Myocyte (in vitro differentiated cells): ENCODE results near the gene ZSCAN25. TPM values are rescaled to one million over a fixed set of nuclear protein-coding genes. Genes with fewer than 3 reads are reported as not detected.
"Not testable (repeated sequence)": the region's sequence is repeated elsewhere in the genome, so short reads cannot be mapped to it uniquely, and the experiment has no call there.

Source experiments
- DNase-seq: peaks from one replicate; pipeline ENCODE4 v3.0.0-alpha.2; 2012; ENCODE audit warnings: low read depth
- polyA plus RNA-seq: library from polyadenylated mRNA; unstranded; fragments of >200 nt; gene quantifications from one replicate; pipeline ENCODE4 v1.2.1, GENCODE V29; 2012; ENCODE audit warnings: missing spikeins
- total RNA-seq: library from RNA; depleted of rRNA; stranded (reverse); fragments of >200 nt; gene quantifications from 2 replicates; pipeline ENCODE4 v1.2.3, GENCODE V29; 2014

Gene ZSCAN25
- total RNA-seq: 11.2 and 13.7 TPM in 2 replicates
- 8.4 TPM for polyA plus RNA-seq

DNA sequence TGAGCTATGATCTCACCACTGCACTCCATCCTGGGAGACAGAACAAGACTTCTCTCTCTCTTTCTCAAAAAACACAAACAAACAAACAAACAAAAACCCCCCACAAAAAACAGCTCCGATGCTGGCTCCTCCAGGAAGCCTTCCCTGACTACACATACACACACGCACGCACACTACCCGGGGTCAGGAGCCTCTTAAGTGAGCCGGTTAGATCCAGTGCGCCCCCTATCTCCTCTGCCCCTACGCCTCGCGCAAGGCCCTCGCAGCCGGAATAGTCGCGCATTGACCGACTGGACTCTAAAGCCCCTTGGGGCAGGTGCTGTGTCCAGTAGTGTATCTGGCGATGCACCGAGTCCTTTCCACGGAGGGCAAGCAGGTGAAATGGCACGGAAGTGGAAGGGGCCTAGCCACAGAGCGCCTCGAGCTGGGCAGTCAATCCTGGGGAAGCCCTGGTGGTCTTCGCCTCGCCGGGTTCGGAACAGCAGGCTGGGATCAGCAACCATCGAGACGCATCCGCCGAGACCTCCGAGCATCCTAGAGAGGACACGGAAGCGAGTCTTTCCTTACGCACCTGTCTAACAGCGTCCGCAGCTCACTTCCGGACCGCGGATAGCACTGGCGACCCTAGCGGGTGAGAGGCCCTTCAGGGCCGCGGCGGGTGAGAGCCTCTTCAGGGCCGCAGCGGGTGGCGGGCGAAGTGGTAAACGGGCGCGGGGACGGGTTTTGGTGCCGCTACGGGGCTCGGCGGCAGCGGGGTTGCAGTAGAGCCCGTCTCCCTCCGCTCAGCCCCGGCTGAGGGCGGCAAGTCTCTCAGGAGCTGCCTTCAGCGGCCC is at the start of gene ZSCAN25:
TSS of gene ZSCAN25 (plus strand) at position 588 of the 833 bp plus-strand sequence. CDS start 2,661 bp downstream, outside the sequence.
- DNase-seq: peak; percentile 97

DNA sequence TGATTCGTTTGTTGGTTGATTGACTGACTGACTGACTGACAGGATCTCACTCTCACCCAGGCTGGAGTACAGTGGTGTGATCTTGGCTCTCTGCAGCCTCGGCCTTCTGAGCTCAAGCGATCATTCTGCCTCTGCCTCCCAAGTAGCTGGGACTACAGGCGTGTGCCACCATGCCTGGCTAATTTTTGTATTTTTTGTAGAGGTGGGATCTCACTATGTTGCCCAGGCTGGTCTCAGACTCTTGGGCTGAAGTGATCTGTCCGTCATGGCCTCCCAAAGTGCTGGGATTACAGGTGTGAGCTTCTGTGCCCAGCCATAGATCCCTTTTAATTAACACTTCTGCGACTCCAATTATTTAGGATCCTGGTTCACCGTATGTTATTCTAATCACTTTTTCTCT is 48.0 kb upstream of the ZSCAN25 start:
- not testable (repeated sequence) for DNase-seq

DNA sequence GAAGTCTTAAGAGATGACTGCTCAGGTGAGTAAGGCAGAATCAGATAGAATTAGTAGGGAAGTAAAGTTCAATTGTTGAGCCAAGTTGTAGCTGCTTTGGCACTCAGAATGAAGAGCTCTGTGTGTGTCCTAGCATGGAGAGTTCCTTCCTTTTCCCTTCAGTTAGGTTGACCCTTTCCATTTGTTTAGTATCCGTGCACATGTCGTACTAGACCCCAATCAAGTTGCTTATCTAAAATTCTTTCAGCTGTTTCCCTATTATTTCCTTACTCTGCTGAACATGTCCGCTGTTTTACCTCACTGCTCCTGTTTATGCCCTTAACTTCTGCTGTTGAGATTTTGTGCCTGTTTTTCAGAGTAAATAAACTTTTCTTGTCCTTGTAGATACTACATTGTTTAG is 45.0 kb upstream of the ZSCAN25 start:
- no peak for DNase-seq

DNA sequence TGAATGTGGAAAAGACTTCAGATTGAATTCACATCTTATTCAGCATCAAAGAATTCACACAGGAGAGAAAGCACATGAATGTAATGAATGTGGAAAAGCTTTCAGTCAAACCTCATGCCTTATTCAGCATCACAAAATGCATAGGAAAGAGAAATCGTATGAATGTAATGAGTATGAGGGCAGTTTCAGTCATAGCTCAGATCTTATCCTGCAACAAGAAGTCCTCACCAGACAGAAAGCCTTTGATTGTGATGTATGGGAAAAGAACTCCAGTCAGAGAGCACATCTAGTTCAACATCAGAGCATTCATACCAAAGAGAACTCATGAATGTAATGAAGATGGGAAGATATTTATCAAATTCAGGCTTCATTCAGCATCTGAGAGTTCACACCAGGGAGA is 43.5 kb upstream of the ZSCAN25 start:
- no peak for DNase-seq

DNA sequence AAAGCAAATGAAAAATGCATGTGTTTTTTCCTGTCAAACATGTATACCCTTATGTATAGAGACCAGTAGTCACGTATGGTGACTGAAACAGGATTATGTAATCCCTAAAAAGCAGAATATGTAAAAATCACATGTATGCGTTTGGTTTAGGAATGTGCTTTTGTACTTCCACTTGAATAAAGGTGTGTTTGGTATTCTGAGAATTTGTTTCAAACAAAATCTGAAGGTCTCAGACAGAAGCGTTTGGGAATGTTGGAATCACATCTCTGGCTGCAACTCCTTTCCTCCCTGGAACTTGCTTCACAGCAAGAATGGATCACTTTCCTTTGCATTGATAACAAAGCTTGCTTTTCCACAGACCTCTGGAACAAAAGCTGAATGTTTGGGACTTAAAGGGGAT is 40.5 kb upstream of the ZSCAN25 start:
- DNase-seq: no peak

DNA sequence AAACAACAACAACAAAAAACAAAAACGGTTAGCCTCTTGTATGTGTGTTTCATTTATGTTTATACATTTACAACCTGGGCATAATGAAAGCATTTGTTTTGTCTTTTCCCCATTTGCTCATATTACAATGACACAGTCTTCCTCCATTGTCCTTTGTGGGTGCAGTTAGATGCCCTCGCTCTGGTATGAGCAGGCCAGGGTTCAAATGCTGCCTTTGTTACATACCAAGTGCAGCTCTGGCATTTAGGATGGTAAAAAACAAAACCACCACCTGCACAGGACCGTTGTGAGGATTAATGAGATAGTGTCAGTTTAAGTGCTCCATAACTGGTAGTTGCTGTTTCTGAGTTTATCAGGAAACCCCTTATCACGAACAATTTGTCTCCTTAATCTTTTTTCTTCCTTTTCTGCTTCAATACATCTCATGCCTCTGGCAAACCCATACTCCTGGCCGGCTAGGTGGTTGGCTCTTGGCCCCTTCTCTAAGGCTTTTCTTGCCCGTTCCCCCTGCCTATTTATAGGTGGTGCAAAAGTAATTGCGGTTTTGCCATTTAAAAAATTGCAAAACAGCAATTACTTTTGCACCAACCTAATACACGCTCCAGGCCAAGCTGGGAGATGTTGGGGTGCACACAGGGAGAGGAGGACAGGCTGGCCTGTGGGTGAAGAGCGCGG is 37.3 kb upstream of the ZSCAN25 start:
- DNase-seq: no peak

DNA sequence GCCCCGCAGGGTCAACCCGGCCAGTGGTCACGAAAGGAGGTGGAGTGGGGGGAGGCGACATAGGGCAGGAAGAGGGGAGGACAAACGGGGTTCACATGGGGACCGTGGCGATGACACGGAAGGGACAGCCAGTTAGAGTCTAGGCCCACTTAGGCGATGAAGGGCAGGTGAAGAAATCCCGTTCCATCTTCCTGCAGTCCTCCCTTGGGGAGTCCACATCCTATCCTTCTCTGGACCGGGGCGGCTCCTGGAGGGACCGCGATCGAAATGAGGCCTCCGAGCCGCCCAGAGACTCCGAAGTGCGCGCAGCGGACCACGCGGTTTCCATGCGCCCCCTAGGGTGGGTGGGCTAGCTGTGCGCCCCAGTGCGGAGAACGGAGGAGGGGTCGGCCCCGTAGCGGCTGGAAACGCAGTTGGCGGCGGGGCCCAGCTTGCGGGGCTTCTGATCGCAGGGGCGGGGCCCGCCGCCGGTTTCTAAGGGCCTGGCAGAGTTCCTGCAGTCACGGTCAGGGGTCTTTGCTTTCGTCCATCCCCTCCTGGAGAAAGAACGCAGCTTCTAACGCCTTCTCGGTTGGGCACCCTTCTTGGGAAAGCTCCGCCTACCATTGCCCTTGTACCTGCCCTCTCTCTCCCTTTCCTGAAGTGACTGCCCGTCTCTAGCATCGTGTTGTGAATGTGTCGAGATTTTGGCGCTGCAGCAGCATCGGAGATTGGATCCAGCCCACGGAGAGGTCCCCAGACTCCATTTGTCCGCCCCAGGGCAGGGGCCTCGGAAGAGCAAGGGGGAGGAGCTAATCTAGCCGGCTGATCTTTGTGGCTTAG is 36.6 kb upstream of the ZSCAN25 start:
- DNase-seq: peak; percentile 64

DNA sequence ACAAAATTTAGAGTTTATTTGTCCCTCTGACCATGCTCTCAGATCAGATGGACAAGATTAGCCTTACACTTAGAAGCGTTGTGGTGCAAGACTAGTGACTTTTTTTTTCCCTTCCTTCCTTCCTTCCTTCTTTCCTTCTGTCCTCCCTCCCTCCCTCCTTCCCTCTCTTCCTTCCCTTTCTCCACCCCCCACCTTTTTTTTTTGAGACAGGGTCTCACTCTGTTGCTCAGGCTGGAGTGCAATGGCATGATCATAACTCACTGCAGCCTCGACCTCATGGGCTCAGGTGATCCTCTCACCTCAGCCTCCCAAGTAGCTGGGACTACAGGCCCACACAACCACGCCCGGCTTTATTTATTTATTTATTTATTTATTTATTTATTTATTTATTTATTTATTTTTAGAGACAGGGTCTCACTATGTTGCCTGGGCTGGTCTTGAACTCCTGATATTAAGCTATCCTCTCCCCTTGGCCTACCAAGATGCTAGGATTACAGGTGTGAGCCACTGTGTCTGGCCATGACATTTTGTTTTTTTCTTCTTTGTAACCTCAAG is 35.9 kb upstream of the ZSCAN25 start:
- not testable (repeated sequence) for DNase-seq

DNA sequence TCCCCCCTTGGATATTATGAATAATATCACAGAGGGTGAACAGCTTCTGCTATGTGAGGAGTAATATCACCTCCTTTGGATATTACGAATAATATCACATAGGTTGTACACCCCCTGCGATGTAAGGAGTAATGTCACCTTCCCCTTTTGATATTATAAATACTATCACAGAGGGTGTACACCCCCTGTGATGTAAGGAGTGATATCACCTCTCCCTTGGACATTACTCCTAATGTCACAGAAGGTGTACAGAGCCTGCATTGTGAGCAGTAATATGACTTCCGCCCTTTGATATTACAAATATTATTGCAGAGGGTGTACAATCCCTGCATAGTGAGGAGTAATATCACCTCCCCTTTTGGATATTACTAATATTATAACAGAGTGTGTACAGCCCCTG is 27.9 kb upstream of the ZSCAN25 start:
- no peak for DNase-seq

DNA sequence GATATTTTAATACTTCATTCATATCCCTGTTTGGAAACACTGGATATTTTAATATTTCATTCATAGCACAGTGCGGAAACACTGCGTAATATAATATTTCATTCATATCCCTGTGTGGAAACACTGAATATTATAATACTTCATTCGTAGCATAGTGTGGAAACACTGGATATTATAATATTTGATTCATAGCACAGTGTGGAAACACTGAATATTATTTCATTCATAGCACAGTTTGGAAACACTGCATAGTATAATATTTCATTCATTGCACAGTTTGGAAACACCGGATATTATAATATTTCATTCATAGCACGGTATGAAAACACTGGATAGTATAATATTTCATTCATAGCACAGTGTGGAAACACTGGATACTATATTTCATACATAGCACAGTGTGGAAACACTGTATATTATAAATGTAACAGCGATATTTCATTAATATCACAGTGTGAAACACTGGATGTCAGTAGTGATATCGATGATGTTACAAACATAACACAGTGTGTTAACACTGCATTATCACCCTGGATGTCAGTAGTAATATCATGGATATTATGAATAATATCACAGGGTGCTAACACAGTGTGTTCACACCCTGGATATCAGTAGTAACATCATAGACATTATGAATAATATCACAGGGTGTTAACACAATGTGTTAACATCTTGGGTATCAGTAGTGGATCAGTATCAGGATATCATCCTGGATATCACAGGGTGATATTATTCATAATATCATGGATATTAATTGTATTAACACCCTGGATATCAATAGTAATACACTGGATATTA is 21.6 kb upstream of the ZSCAN25 start:
- DNase-seq: no peak

DNA sequence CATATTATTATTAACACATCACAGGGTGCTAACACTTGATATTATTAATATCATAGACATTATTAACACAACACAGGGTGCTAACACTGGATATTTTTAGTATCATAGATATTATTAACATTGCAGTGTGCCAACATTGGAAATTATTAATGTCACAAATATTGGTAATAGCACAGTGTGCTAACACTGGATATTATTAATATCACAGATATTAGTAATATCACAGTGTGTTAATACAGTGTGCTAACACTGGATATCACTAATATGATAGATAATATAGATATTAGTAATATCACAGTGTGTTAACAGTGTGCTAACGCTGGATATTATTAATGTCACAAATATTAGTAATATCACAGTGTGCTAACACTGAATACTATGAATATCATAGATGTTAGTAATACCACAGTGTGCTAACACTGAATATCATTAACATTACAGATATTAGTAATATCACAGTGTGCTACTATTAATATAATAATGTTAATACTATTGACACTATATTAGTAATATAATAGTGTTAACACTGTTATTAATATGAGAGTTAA is 20.3 kb upstream of the ZSCAN25 start:
- no peak for DNase-seq

DNA sequence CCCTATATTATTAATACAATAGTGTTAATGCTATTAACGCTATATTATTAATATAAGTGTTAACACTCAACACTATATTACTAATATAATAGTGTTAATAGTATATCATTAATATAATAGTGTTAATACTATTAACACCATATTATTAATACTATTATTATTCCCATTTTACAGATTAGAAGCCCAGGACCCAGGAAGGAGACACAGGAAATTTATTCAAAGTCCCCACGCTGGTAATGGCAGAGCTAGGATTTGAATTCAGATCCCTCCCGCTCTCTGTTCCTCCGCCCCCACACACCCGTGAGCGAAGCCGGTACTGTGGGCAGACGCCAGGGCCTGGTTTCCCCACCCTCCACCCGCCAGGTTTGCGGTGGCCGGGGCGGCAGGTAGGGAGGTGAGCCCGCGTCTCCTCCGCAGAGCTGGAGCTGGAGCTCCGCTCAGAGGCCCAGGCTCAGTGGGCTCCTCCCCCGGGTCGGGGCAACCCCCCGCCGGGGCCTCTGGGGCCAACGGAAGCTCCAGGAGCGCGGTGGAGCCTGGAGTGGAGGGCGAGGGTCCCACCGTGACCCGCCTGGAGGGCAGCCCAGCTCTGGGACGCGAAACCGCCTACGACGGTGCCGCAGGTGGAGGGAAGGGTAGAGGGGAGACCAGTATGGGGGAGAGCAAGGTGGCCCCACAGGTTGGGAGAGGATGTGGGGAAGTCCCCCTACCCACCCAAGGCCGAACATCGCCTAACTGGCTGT is 18.8 kb upstream of the ZSCAN25 start, which contains the start of gene TMEM225B:
TSS of gene TMEM225B (plus strand) at position 506 of the 740 bp plus-strand sequence. CDS start 6,122 bp downstream, outside the sequence.
- no peak for DNase-seq

DNA sequence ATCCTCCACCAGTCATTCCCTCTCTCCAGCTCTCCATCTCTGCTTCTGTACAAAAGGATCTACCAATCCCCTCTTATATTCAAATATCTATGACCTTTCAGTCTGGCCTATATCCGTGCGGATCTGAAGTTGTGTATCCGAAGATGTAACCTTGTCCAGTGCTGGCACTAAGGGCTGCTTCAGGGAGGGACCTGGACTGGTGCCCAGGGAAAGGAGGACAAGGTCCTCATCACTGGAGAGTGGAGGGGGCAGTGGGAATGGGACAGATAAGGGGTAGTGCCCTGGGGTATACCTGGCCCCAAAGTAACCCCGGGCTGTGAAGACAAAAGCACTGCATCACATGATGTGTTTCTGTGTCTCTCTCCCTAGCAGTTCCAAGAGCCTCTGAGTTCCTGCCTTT is 16.9 kb upstream of the ZSCAN25 start:
- no peak for DNase-seq

DNA sequence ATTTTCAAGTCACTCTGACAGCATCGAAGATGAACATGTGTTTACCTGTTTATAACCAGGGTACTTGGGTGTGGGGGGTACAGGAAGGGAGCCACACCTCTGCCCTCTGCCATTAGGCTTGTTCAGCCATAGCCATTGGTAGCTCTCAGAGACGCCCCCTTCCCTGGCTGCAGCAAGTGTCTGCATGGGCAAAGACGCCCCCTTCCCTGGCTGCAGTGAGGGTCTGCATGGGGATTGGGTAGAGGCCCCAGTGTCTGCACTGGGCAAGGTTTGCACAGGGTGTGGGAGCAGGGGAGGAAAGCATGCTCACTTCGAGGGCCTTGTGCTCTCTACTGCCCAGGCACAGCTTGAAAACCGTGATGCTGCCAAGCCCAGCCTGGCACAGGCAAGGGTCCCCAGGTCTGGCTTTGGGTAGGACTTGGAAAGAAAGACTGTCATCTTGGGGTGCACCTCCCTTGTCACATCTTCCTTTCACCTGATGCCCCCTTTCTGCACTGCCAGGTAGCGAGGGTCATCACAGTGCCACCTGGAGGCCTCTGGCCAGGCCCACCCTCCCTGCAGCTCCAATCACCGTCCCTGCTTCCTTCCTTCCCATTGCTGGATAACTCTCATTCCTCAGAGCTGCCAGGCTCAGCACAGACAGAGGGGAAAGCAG is 15.0 kb upstream of the ZSCAN25 start:
- DNase-seq: no peak

DNA sequence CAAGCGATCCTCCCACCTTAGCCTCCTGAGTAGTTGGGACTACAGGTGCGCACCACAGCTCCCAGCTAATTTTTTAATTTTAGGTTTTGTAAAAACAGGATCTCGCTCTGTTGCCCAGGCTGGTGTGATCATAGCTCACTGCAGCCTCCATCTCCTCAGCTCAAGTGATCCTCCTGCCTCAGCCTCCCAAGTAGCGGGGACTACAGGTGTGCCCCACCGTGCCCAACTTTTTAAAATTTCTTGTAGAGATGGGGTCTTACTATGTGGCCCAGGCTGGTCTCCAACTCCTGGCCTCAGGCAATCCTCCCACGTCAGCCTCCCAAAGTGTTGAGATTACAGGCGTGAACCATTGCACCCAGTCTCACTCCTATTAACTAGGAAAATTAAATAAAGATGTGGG is 11.2 kb upstream of the ZSCAN25 start:
- DNase-seq: no peak

DNA sequence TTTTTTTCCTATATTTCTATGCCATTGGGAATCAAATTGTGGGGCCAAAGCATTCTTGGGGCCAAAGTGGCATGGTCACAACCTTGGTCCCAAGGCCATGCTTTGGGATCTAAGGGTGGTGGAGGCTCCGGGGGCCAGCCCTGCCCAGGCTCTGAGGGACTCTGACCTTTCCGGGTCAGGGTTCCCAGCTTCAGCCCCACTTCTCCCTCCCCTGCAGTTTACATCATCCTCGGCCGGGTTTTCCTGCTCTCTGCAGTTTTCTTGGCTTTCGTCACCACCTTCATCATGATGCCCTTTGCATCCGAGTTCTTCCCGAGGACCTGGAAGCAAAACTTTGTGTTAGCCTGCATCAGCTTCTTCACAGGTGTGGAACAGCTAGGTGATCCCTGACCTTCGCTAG is 10.2 kb upstream of the ZSCAN25 start:
- DNase-seq: no peak

DNA sequence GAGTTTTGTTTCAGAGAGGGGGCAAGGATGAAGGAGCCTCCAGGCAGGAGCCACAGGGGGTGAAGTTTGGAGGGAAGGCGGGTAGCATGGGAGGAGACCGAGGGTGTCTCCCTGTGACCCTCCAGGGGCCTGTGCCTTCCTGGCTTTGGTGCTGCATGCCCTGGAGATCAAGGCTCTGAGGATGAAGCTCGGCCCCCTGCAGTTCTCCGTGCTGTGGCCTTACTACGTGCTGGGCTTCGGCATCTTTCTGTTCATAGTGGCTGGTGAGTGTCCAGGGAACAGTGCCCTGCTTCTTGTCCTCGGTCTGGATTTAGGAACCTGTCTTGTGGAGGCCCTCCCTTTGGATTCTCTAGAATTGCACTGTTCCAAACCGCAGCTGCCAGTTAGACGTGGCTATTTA is 9.2 kb upstream of the ZSCAN25 start:
- no peak for DNase-seq

DNA sequence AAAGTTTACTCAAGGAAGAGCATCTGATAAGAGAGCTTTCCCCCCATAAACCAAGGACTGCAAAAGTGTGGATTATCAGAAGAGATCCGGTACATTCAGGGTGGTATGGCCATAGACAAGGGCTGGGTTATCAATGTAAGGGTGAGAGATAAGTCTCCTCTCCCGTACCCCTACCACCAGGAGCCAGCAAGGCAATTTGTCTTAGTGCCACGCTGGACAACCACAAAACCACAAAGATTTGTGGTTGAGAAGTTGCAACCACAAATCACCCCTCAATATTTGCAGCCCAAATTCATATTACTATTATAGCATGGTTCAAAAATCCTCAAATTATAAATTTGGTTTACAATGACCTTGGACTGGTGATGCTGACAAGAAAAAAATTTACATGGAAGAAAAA is 2.3 kb upstream of the ZSCAN25 start:
- DNase-seq: peak; percentile 31

DNA sequence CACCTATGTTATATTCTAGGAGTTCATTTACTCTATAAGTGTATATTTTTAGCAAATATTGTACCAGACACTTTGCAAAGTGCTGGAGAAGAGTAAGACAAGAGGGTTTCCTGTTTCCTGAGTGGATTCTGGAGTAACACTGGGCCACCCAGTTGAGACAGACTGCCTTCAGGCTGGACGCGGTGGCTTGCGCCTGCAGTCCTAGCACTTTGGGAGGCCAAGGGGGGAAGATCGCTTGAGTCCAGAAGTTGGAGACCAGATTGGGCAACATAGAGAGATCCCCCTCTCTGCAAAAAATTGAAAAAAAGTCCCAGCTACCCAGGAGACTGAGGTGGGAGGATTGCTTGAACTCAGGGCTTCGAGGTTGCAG is 772 bp upstream of the ZSCAN25 start:
- no peak for DNase-seq
